Common myeloid progenitor, CD34-positive (primary cell): ENCODE measurements around the gene CENPK.

Experiments used
- CTCF ChIA-PET: fragments of 350-600 bp; sonication (Branson Sonifier 250); formaldehyde crosslinking; loops from one replicate; lab custom pipeline; 2021; ENCODE audit warnings: antibody characterized with exemption; lab: Charles Lee
- POLR2A ChIA-PET: fragments of 350-600 bp; sonication (Branson Sonifier 250); formaldehyde crosslinking; loops from one replicate; lab custom pipeline; 2021; ENCODE audit warnings: antibody characterized with exemption; lab: Charles Lee
- DNase-seq, 3 donors: peaks; one replicate each; pipeline versions ENCODE4 v3.0.0 to v3.0.0-alpha.2; 2013
- H3K27ac ChIP-seq, 2 experiments: 1 replicate in 1 of 2; 2 replicates in 1 of 2; pipeline ENCODE4 v1.7.0; 2013; ENCODE audit warnings: inconsistent platforms in 2 of 2, low read length in 2 of 2, mild to moderate bottlenecking in 2 of 2, low read depth in 1 of 2, moderate library complexity in 1 of 2; ENCODE audit not compliant: severe bottlenecking in 2 of 2, insufficient read depth in 1 of 2, poor library complexity in 1 of 2
- H3K27me3 ChIP-seq, 5 experiments: replicated peaks in 2 of 5; 1 replicate in 3 of 5; 2 replicates in 2 of 5; pipeline versions ENCODE4 v1.6.1 to v1.7.0; 2013; ENCODE audit warnings: low read length in 4 of 5, mild to moderate bottlenecking in 2 of 5, moderate library complexity in 2 of 5, inconsistent platforms in 1 of 5; ENCODE audit not compliant: insufficient read depth in 5 of 5, control insufficient read depth in 4 of 5
- H3K36me3 ChIP-seq, 4 experiments: 1 replicate in 2 of 4; 2 replicates in 2 of 4; pipeline versions ENCODE4 v1.6.1 to v1.7.0; 2013; ENCODE audit warnings: low read length in 3 of 4, control low read depth in 1 of 4, mild to moderate bottlenecking in 1 of 4; ENCODE audit not compliant: control insufficient read depth in 4 of 4, insufficient read depth in 4 of 4
- H3K4me1 ChIP-seq, 4 experiments: 1 replicate in 3 of 4; 2 replicates in 1 of 4; pipeline versions ENCODE4 v1.6.1 to v1.7.1; 2013; ENCODE audit warnings: low read length in 3 of 4, mild to moderate bottlenecking in 3 of 4, control low read depth in 1 of 4, inconsistent platforms in 1 of 4, moderate library complexity in 1 of 4; ENCODE audit not compliant: control insufficient read depth in 4 of 4, insufficient read depth in 4 of 4; ENCODE audit errors: control extremely low read depth in 1 of 4
- H3K4me3 ChIP-seq, 7 experiments: 1 replicate in 4 of 7; 2 replicates in 3 of 7; pipeline versions ENCODE4 v1.5.1 to v1.7.0; 2013; ENCODE audit warnings: mild to moderate bottlenecking in 7 of 7, low read length in 6 of 7, moderate library complexity in 6 of 7, inconsistent platforms in 2 of 7, low read depth in 2 of 7, control low read depth in 1 of 7; ENCODE audit not compliant: insufficient read depth in 4 of 7, control insufficient read depth in 1 of 7; ENCODE audit errors: extremely low read depth in 1 of 7
- H3K9me3 ChIP-seq, 5 experiments: 1 replicate in 4 of 5; 2 replicates in 1 of 5; pipeline versions ENCODE4 v1.6.1 to v1.7.1; 2013; ENCODE audit warnings: low read length in 4 of 5, mild to moderate bottlenecking in 2 of 5, inconsistent platforms in 1 of 5, low read depth in 1 of 5, moderate library complexity in 1 of 5; ENCODE audit not compliant: control insufficient read depth in 4 of 5, insufficient read depth in 2 of 5; ENCODE audit errors: control extremely low read depth in 1 of 5
- WGBS: methylation state at CpG from one replicate; pipeline ENCODE4 v1.1.5; 2013; ENCODE audit not compliant: insufficient coverage; 5-methylcytosine and 5-hydroxymethylcytosine counted together

Gene CENPK

GRCh38 chr5:65485405-65485804 lies 77.6 kb downstream of the CENPK start:
- CTCF ChIA-PET, result interaction anchor here (0.6 to 6.1 kb wide), 5 partner anchors 35 to 1132 kb away, joined by 3 to 65 read pairs (median 3); no protein-coding TSS in a partner anchor
- no peak for DNase-seq
- Histone ChIP-seq H3K4me1 (peaks cover 8 to 31% (median 24%) of the 10 kb centered on the region in 4 experiments), H3K4me3 (no peak overlapping the region), H3K9me3 (no peaks in the 10 kb centered on the region), H3K27ac (no peak overlapping the region), H3K36me3 (no peaks in the 10 kb centered on the region), H3K27me3 (peaks cover 0 to 2% (median 0%) of the 10 kb centered on the region in 5 experiments)
- POLR2A ChIA-PET, result no interaction called here
- WGBS, result 98% methylated on average over 12 of the region's 28 CpGs

- Histone ChIP-seq H3K27me3 (peaks cover 0 to 2% (median 0%) of the 10 kb centered on the region in 5 experiments), H3K4me3 (peak overlapping the region in 6 of 7 experiments; percentile 72 to 98 (median 86)), H3K27ac (peak overlapping the region in 1 of 2 experiments; percentile 86), H3K9me3 (no peaks in the 10 kb centered on the region), H3K36me3 (no peaks in the 10 kb centered on the region), H3K4me1 (peaks cover 8 to 39% (median 26%) of the 10 kb centered on the region in 4 experiments)
- peak; percentile 69 to 80 (median 77) for DNase-seq
- WGBS, result 40% methylated on average over 1 of the region's 3 CpGs
- ChIA-PET POLR2A (no interaction called here), CTCF (interaction anchor here (0.6 to 6.1 kb wide), 20 partner anchors 12 to 852 kb away, joined by 3 to 65 read pairs (median 5); partner anchors contain the start of gene CENPK)
Observed at GRCh38 chr5:65483546-65484346, 79.2 kb downstream of the CENPK start.

- Histone ChIP-seq H3K4me1 (peaks cover 8 to 39% (median 26%) of the 10 kb centered on the region in 4 experiments), H3K36me3 (no peaks in the 10 kb centered on the region), H3K27me3 (peaks cover 0 to 2% (median 0%) of the 10 kb centered on the region in 5 experiments), H3K27ac (peak overlapping the region; percentile 75 to 86), H3K9me3 (no peaks in the 10 kb centered on the region), H3K4me3 (peak overlapping the region in 6 of 7 experiments; percentile 72 to 98 (median 86))
- POLR2A ChIA-PET, result no interaction called here
- peak; percentile 74 to 81 (median 76) for DNase-seq
- CTCF ChIA-PET, result interaction anchor here (0.6 to 6.1 kb wide), 23 partner anchors 12 to 851 kb away, joined by 3 to 65 read pairs (median 4); partner anchors contain the start of gene CENPK
- 0% methylated on average over 4 of the region's 12 CpGs for WGBS
Observed at GRCh38 chr5:65482736-65483545, 80.0 kb downstream of the CENPK start.

GRCh38 chr5:65482296-65482735 lies 80.7 kb downstream of the CENPK start:
- POLR2A ChIA-PET, result no interaction called here
- CTCF ChIA-PET, result interaction anchor here (0.6 to 6.1 kb wide), 14 partner anchors 13 to 847 kb away, joined by 3 to 65 read pairs (median 8); no protein-coding TSS in a partner anchor

GRCh38 chr5:65481635-65482295 lies 81.2 kb downstream of the CENPK start, which contains the start of gene ADAMTS6:
Gene ADAMTS6, minus strand, starts transcription at chr5:65481920. Its CDS starts 8,247 bp downstream, at chr5:65473673.
- ChIA-PET POLR2A (interaction anchor here (0.6 kb wide), 1 partner anchor 754 kb away, joined by 5 read pairs; no protein-coding TSS in a partner anchor), CTCF (interaction anchor here (0.6 to 6.1 kb wide), 10 partner anchors 220 to 846 kb away, joined by 3 to 65 read pairs (median 10); no protein-coding TSS in a partner anchor)
- H3K4me3 ChIP-seq, result peak within 1 kb of the TSS in 6 of 7 experiments; percentile 72 to 98 (median 86)
- H3K36me3 ChIP-seq, result no peaks in the 10 kb centered on the region
- peak within 1 kb of the TSS; percentile 75 to 86 for H3K27ac ChIP-seq
- no peaks in the 10 kb centered on the region for H3K9me3 ChIP-seq
- peak; percentile 83 to 92 (median 91) for DNase-seq
- WGBS, result 0% methylated on average over 3 of the region's 12 CpGs
- peaks cover 8 to 39% (median 26%) of the 10 kb centered on the region in 4 experiments for H3K4me1 ChIP-seq
- peaks cover 0 to 2% (median 0%) of the 10 kb centered on the region in 5 experiments for H3K27me3 ChIP-seq

More at GRCh38 chr5:65482296-65482735, 80.7 kb downstream of the CENPK start:
- Histone ChIP-seq H3K9me3 (no peaks in the 10 kb centered on the region), H3K4me1 (peaks cover 8 to 39% (median 26%) of the 10 kb centered on the region in 4 experiments), H3K36me3 (no peaks in the 10 kb centered on the region), H3K27ac (peak overlapping the region; percentile 75 to 86), H3K4me3 (peak overlapping the region in 6 of 7 experiments; percentile 72 to 98 (median 86)), H3K27me3 (peaks cover 0 to 2% (median 0%) of the 10 kb centered on the region in 5 experiments)
- DNase-seq, result peak in 2 of 3 donors; percentile 51 to 55
- WGBS, result 0% methylated on average over 2 of the region's 6 CpGs

- H3K4me3 ChIP-seq, result peak overlapping the region in 6 of 7 experiments; percentile 72 to 98 (median 86)
Observed at GRCh38 chr5:65481171-65481581, 81.8 kb downstream of the CENPK start.

More at GRCh38 chr5:65481171-65481581, 81.8 kb downstream of the CENPK start:
- 0% methylated on average over 3 of the region's 7 CpGs for WGBS
- ChIA-PET CTCF (interaction anchor here (1.2 to 2.5 kb wide), 5 partner anchors 219 to 673 kb away, joined by 4 to 10 read pairs (median 4); no protein-coding TSS in a partner anchor), POLR2A (interaction anchor here (0.6 kb wide), 1 partner anchor 753 kb away, joined by 5 read pairs; no protein-coding TSS in a partner anchor)
- Histone ChIP-seq H3K36me3 (no peaks in the 10 kb centered on the region), H3K9me3 (no peaks in the 10 kb centered on the region), H3K27me3 (peaks cover 0 to 2% (median 0%) of the 10 kb centered on the region in 5 experiments), H3K4me1 (peaks cover 8 to 39% (median 26%) of the 10 kb centered on the region in 4 experiments), H3K27ac (peak overlapping the region in 1 of 2 experiments; percentile 86)
- peak; percentile 7 to 36 (median 29) for DNase-seq
